HCT116 (cell line): ENCODE measurements around the gene MROH7. TPM values are rescaled to one million over a fixed set of nuclear protein-coding genes. Genes with fewer than 3 reads are reported as not detected.

Experiments used
- ATAC-seq: fragments of 200-7000 bp; cut with Tn5 transposase; 2 replicates; pipeline ENCODE4 v1.9.1; 2020; ENCODE audit warnings: mild to moderate bottlenecking, moderate library complexity
- BruUV-seq: library from RNA; stranded (reverse); fragments of 400-500 nt; replicated peaks from 2 replicates; lab custom pipeline; 2021; lab: Mats Ljungman, UMichigan
- CTCF ChIA-PET: fragments of 300-600 bp; sonication (Branson Sonifier 250); formaldehyde crosslinking; loops from one replicate; lab custom pipeline; 2021; ENCODE audit warnings: antibody characterized with exemption; lab: Charles Lee
- POLR2A ChIA-PET: fragments of 300-600, 350-600 bp; sonication (Branson Sonifier 250); formaldehyde crosslinking; loops from one replicate; lab custom pipeline; 2021; ENCODE audit warnings: antibody characterized with exemption; lab: Charles Lee
- RAD21 ChIA-PET, 2 experiments: fragments of 300-600 bp; sonication (Branson Sonifier 250); formaldehyde crosslinking; loops; one replicate each; lab custom pipeline; 2023; ENCODE audit warnings: low total read pairs in 2 of 2; ENCODE audit not compliant: uncharacterized antibody in 2 of 2, unreplicated experiment in 2 of 2, low non-redundant PET in 1 of 2; lab: Charles Lee
- DNase-seq: peaks from one replicate; pipeline ENCODE4 v3.0.0-alpha.2; 2010; ENCODE audit warnings: low read depth, low spot score
- H2AFZ ChIP-seq: fragments of 200-600 bp; shearing (Covaris generic), sonication (generic); 2 replicates; pipeline ENCODE4 v1.6.1; 2017; ENCODE audit warnings: low read depth, mixed run types, mixed read lengths, antibody characterized with exemption, low read length; ENCODE audit not compliant: poor library complexity, severe bottlenecking
- H3K27ac ChIP-seq: 2 replicates; pipeline ENCODE4 v1.5.1; 2012; ENCODE audit warnings: low read depth, low read length
- H3K27me3 ChIP-seq: fragments of 200-600 bp; sonication (generic); 2 replicates; pipeline ENCODE4 v1.6.1; 2016; ENCODE audit warnings: mixed run types, low read length, mixed read lengths; ENCODE audit not compliant: insufficient read depth
- H3K36me3 ChIP-seq, 2 experiments: fragments of 200-500 bp in 1 of 2; fragments of 200-600 bp in 1 of 2; sonication (Bioruptor generic) in 1 of 2; sonication (generic) in 1 of 2; 2 replicates each; pipeline versions ENCODE4 v1.5.1 to v1.6.1; 2014 to 2016; ENCODE audit warnings: low read length in 2 of 2, inconsistent platforms in 1 of 2, mixed read lengths in 1 of 2, mixed run types in 1 of 2; ENCODE audit not compliant: insufficient read depth in 2 of 2, control insufficient read depth in 1 of 2
- H3K4me1 ChIP-seq, 2 experiments: fragments of 200-600 bp in 1 of 2; sonication (generic) in 1 of 2; 2 replicates each; pipeline versions ENCODE4 v1.5.1 to v1.6.1; 2012 to 2017; ENCODE audit warnings: low read length in 2 of 2, inconsistent platforms in 1 of 2, mild to moderate bottlenecking in 1 of 2, mixed read lengths in 1 of 2, mixed run types in 1 of 2, moderate library complexity in 1 of 2; ENCODE audit not compliant: insufficient read depth in 2 of 2, control insufficient read depth in 1 of 2
- H3K4me2 ChIP-seq: fragments of 200-600 bp; sonication (generic); 2 replicates; pipeline ENCODE4 v1.6.1; 2017; ENCODE audit warnings: mixed run types, low read length, mixed read lengths
- H3K4me3 ChIP-seq, 2 experiments: fragments of 200-600 bp in 1 of 2; sonication (generic) in 1 of 2; replicated peaks in 1 of 2; 2 replicates each; pipeline ENCODE4 v1.5.1; 2011 to 2016; ENCODE audit warnings: low read length in 2 of 2, control low read depth in 1 of 2, low read depth in 1 of 2, mild to moderate bottlenecking in 1 of 2, mixed read lengths in 1 of 2, mixed run types in 1 of 2
- H3K79me2 ChIP-seq: fragments of 200-600 bp; sonication (generic); 2 replicates; pipeline ENCODE4 v1.6.1; 2017; ENCODE audit warnings: mild to moderate bottlenecking, mixed run types, low read length, moderate library complexity, mixed read lengths; ENCODE audit not compliant: insufficient read depth
- H3K9ac ChIP-seq: fragments of 200-600 bp; sonication (generic); 2 replicates; pipeline ENCODE4 v1.6.1; 2016; ENCODE audit warnings: low read length, mixed read lengths
- H3K9me2 ChIP-seq: fragments of 200-600 bp; sonication (generic), shearing (Covaris generic); 2 replicates; pipeline ENCODE4 v1.6.1; 2017; ENCODE audit warnings: mixed run types, mild to moderate bottlenecking, moderate library complexity; ENCODE audit not compliant: insufficient read depth
- H3K9me3 ChIP-seq, 2 experiments: fragments of 200-500 bp in 1 of 2; fragments of 200-600 bp in 1 of 2; sonication (Bioruptor generic) in 1 of 2; sonication (generic) in 1 of 2; 2 replicates each; pipeline ENCODE4 v1.6.1; 2014 to 2017; ENCODE audit warnings: low read length in 2 of 2, mixed read lengths in 2 of 2, inconsistent platforms in 1 of 2, low read depth in 1 of 2, mild to moderate bottlenecking in 1 of 2, mixed run types in 1 of 2, moderate library complexity in 1 of 2; ENCODE audit not compliant: control insufficient read depth in 1 of 2, insufficient read depth in 1 of 2
- H4K20me1 ChIP-seq: fragments of 200-600 bp; sonication (generic), shearing (Covaris generic); 2 replicates; pipeline ENCODE4 v1.6.1; 2017; ENCODE audit warnings: mixed run types, mild to moderate bottlenecking, moderate library complexity; ENCODE audit not compliant: insufficient read depth
- ATF3 ChIP-seq: IDR thresholded peaks from 2 replicates; pipeline ENCODE4 v1.6.1; 2012
- CEBPB ChIP-seq: IDR thresholded peaks from 2 replicates; pipeline ENCODE4 v1.6.1; 2012; ENCODE audit warnings: low read depth
- EGR1 ChIP-seq: IDR thresholded peaks from 2 replicates; pipeline ENCODE4 v1.6.1; 2012; ENCODE audit warnings: low read depth
- ELF1 ChIP-seq: IDR thresholded peaks from 2 replicates; pipeline ENCODE4 v1.6.1; 2012; ENCODE audit warnings: low read depth, borderline replicate concordance
- POLR2A ChIP-seq: IDR thresholded peaks from 2 replicates; pipeline ENCODE4 v1.7.0; 2011; ENCODE audit warnings: borderline replicate concordance; ENCODE audit not compliant: insufficient read depth, insufficient read length; ENCODE audit errors: extremely low read depth
- POLR2AphosphoS5 ChIP-seq: IDR thresholded peaks from 2 replicates; pipeline ENCODE4 v1.6.1; 2011; ENCODE audit warnings: mild to moderate bottlenecking, low read depth, low read length, moderate library complexity
- RAD21 ChIP-seq: IDR thresholded peaks from 2 replicates; pipeline ENCODE4 v1.6.1; 2012; ENCODE audit warnings: low read depth, mild to moderate bottlenecking
- REST ChIP-seq: IDR thresholded peaks from 2 replicates; pipeline ENCODE4 v1.6.1; 2012; ENCODE audit warnings: low read depth
- SP1 ChIP-seq: IDR thresholded peaks from 2 replicates; pipeline ENCODE4 v1.6.1; 2012; ENCODE audit warnings: low read depth
- TCF7L2 ChIP-seq: IDR thresholded peaks from 2 replicates; pipeline ENCODE4 v1.7.0; 2011; ENCODE audit warnings: borderline replicate concordance, inconsistent platforms; ENCODE audit not compliant: insufficient read depth, insufficient read length; ENCODE audit errors: extremely low read depth
- YY1 ChIP-seq: IDR thresholded peaks from 2 replicates; pipeline ENCODE4 v1.6.1; 2011; ENCODE audit warnings: low read length, low read depth, moderate library complexity, mild to moderate bottlenecking; ENCODE audit not compliant: insufficient replicate concordance; ENCODE audit errors: extremely low read depth
- ZBTB33 ChIP-seq: IDR thresholded peaks from 2 replicates; pipeline ENCODE4 v1.6.1; 2011; ENCODE audit warnings: mild to moderate bottlenecking, low read length, moderate library complexity; ENCODE audit not compliant: insufficient replicate concordance; ENCODE audit errors: extremely low read depth
- ZFX ChIP-seq: fragments of 450-650 bp; IDR thresholded peaks from 2 replicates; pipeline ENCODE4 v1.6.1; 2017
- ZNF274 ChIP-seq: fragments of 200-500 bp; sonication (Bioruptor generic); IDR thresholded peaks from 2 replicates; pipeline ENCODE4 v1.6.1; 2014; ENCODE audit warnings: mild to moderate bottlenecking, low read depth, low read length, inconsistent platforms
- intact Hi-C: fragments of 100-400 bp; cut with micrococcal nuclease; formaldehyde crosslinking; loops from 2 replicates; pipeline ENCODE4 v1.10.0; 2022
- total RNA-seq: library from RNA; stranded (reverse); gene quantifications from one replicate; pipeline ENCODE4 v1.2.1, GENCODE V29; 2021; ENCODE audit not compliant: unreplicated experiment

The MROH7 gene
- total RNA-seq, 1 experiment from 2014 or later, result 1.1 TPM

GRCh38 chr1:54698346-54698745, 56.8 kb downstream of the MROH7 start:
- no peak for DNase-seq
- Histone ChIP-seq H3K27me3 (0 out of 2 replicates have a peak, but pooled peaks cover 5% of the 10 kb centered on the region), H3K4me1 (no peaks in the 10 kb centered on the region), H3K4me2 (no peak overlapping the region), H3K36me3 (no peaks in the 10 kb centered on the region), H3K9ac (no peak overlapping the region), H3K27ac (no peak overlapping the region), H4K20me1 (no peaks in the 10 kb centered on the region), H3K4me3 (no peak overlapping the region), H3K79me2 (no peaks in the 10 kb centered on the region), H2AFZ (no peak overlapping the region), H3K9me2 (no peaks in the 10 kb centered on the region), H3K9me3 (no peaks in the 10 kb centered on the region)
- POLR2A ChIA-PET, result no interaction called here
- intact Hi-C loops, result no loop called here
- CTCF ChIA-PET, result no interaction called here
- no TSS peak for BruUV-seq
- RAD21 ChIA-PET, result no interaction called here
- TF ChIP-seq POLR2AphosphoS5 (no peak), ZBTB33 (no peak), YY1 (no peak), TCF7L2 (no peak), SP1 (no peak), RAD21 (no peak), REST (no peak), ZFX (no peak), POLR2A (no peak), EGR1 (no peak), ELF1 (no peak), ATF3 (no peak), ZNF274 (no peak), CEBPB (no peak)
- ATAC-seq, result no peak
